ENCODE results near the gene SCYGR1. TPM values are rescaled to one million over a fixed set of nuclear protein-coding genes. Genes with fewer than 3 reads are reported as not detected.
"Not testable (repeated sequence)": the region's sequence is repeated elsewhere in the genome, so short reads cannot be mapped to it uniquely, and the experiment has no call there.

The SCYGR1 gene
- total RNA-seq, 1 donor from 2014 or later, result not detected

- no peak for DNase-seq (ENCODE audit: low read depth in 2 of 2)
These were observed 15.2 kb upstream of the SCYGR1 start for GRCh38 chr2:227402959-227403358.

GRCh38 chr2:227402321-227402720 lies 14.6 kb upstream of the SCYGR1 start:
- no peak for DNase-seq (ENCODE audit: low read depth in 2 of 2)

GRCh38 chr2:227401550-227401949 lies 13.8 kb upstream of the SCYGR1 start:
- no peak for DNase-seq (ENCODE audit: low read depth in 2 of 2)

GRCh38 chr2:227398684-227399670 lies 11.2 kb upstream of the SCYGR1 start:
- no peak for DNase-seq (ENCODE audit: low read depth in 2 of 2)

GRCh38 chr2:227397562-227397961 lies 9.8 kb upstream of the SCYGR1 start:
- DNase-seq (ENCODE audit: low read depth in 2 of 2), result no peak

GRCh38 chr2:227395556-227395955 lies 7.8 kb upstream of the SCYGR1 start:
- no peak for DNase-seq (ENCODE audit: low read depth in 2 of 2)

GRCh38 chr2:227394401-227394800 lies 6.7 kb upstream of the SCYGR1 start:
- DNase-seq (ENCODE audit: low read depth in 2 of 2), result no peak

- DNase-seq (ENCODE audit: low read depth in 2 of 2), result no peak
These were observed 2.9 kb upstream of the SCYGR1 start for GRCh38 chr2:227390468-227391256.

- DNase-seq (ENCODE audit: low read depth in 2 of 2), result no peak
These were observed 1.9 kb upstream of the SCYGR1 start for GRCh38 chr2:227389661-227390060.

GRCh38 chr2:227389231-227389630 lies 1.5 kb upstream of the SCYGR1 start:
- no peak for DNase-seq (ENCODE audit: low read depth in 2 of 2)

GRCh38 chr2:227388537-227389011 lies 825 bp upstream of the SCYGR1 start:
- DNase-seq (ENCODE audit: low read depth in 2 of 2), result peak in 1 of 2 donors; percentile 57

- no peak for DNase-seq (ENCODE audit: low read depth in 2 of 2)
These were observed 1.1 kb downstream of the SCYGR1 start for GRCh38 chr2:227386630-227387029.

GRCh38 chr2:227383686-227384085 lies 4.1 kb downstream of the SCYGR1 start:
- DNase-seq (ENCODE audit: low read depth in 2 of 2), result no peak

GRCh38 chr2:227382241-227382835 lies 5.4 kb downstream of the SCYGR1 start:
- DNase-seq (ENCODE audit: low read depth in 2 of 2), result not testable (repeated sequence)

GRCh38 chr2:227379095-227379494 lies 8.7 kb downstream of the SCYGR1 start, which contains the start of gene TM4SF20:
TM4SF20 (minus strand) TSS chr2:227379306; CDS start chr2:227379268, 38 bp downstream.
- no peak for DNase-seq (ENCODE audit: low read depth in 2 of 2)

- DNase-seq (ENCODE audit: low read depth in 2 of 2), result no peak
These were observed 9.4 kb downstream of the SCYGR1 start for GRCh38 chr2:227378371-227378782.

- no peak for DNase-seq (ENCODE audit: low read depth in 2 of 2)
These were observed 10.0 kb downstream of the SCYGR1 start for GRCh38 chr2:227377467-227378351.

- DNase-seq (ENCODE audit: low read depth in 2 of 2), result no peak
These were observed 10.9 kb downstream of the SCYGR1 start for GRCh38 chr2:227376656-227377396.

GRCh38 chr2:227374158-227374557 lies 13.6 kb downstream of the SCYGR1 start:
- no peak for DNase-seq (ENCODE audit: low read depth in 2 of 2)

- no peak for DNase-seq (ENCODE audit: low read depth in 2 of 2)
These were observed 14.4 kb downstream of the SCYGR1 start for GRCh38 chr2:227373389-227373788.
